HG03095 (cell line): ENCODE data around the gene SAMD5.

Source experiments
- ATAC-seq: cut with Tn5 transposase; IDR thresholded peaks from one replicate; pipeline ENCODE4 v1.9.1; 2021; ENCODE audit warnings: moderate library complexity; ENCODE audit not compliant: unreplicated experiment

The SAMD5 gene

DNA sequence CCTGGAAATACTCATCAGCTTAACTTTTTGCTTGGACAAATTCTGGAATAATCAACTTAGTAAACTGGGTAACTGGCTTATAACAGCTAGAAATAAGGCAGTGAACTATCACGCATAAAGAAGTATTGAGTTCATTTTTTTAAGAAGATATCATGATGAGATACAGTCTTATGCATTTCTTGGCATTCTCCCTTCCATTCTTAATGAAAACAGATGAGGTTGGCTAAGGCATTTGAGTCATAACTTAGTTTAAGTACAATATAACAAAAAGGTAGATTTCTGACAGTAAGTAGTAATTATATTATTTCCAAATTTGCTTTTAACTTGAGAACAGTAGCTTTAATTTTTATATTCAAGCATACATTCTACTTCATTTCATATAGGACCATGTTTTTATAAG lies 56.1 kb downstream of the SAMD5 start:
- no peak for ATAC-seq

DNA sequence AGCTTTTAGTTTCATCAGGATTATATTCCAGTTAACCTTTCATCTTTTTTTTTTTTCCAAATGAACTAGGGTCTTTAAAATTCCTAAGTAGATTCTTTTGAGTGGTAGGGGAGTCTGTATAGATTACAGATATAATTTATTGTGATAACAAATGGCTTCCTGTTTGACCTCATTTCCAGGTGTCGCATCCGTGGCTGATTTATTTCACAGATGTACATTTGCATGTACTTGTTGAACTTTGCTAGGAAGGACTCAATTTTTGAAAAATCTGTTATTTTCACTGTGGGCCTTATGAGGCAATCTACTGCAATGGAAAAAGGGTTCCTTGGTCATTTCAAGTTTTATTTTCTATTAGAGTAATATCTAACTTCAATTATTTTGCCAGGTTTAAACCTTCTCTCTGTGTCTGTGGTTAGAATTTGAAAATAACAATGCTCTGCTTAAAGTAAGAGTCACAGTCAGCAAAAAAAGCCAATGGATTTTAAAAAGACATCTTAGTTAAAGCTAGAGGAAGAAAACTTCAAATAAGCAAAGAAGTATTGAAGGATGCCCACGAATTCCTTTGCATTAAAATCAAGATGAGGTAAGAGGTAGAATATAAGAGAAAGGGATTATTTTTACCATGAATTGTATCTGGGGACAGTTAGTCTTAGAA lies 57.9 kb downstream of the SAMD5 start:
- ATAC-seq: no peak

DNA sequence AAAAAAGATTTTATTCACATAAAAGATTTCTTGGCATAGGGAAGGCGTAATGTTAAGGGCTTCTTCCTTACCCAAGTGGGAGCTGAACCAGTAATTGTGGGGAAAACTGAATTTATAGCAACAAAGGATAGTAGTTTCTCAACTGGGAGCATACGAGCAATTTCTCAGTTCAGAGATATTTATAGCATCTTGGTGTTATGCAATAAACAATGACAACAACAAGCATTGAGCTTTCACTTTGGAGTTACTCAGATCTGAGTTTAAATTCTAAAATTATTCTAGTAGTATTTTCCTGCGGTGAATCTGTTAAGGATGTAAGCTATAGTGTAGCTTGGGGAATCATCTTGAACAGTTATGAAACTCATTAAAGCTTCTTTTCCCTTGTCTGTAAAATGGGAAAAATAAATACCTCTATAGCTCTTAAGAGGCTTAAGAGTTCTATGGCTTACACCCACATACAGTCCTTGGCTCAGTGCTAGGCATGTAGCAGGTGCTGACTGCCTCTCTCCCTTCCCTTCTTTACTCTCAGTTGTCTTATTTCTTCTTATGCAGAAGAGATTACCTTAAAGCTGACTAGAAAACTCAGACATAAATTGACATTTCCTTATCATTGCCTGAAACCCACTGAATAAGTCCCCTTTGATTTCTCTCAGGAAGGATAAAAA lies 58.8 kb downstream of the SAMD5 start:
- ATAC-seq: no peak

DNA sequence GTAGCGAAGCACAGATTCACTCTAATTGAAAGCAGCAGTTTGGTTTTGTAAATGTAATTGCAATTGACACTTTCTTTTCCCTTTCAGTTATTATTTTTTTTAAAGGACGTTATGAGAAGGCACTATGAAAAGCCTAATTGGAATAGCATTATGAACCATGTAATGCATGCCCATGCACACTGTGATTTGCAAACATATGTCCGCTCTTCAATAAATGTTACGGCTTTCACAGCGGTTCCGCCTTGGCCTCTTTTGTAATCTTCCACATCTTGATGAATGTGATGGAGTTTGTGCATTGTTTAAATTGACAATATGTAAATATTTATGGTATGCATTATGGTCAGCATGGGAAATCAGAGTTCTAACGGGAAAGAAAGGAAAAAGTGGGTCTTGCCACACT lies 61.3 kb downstream of the SAMD5 start:
- ATAC-seq: no peak

DNA sequence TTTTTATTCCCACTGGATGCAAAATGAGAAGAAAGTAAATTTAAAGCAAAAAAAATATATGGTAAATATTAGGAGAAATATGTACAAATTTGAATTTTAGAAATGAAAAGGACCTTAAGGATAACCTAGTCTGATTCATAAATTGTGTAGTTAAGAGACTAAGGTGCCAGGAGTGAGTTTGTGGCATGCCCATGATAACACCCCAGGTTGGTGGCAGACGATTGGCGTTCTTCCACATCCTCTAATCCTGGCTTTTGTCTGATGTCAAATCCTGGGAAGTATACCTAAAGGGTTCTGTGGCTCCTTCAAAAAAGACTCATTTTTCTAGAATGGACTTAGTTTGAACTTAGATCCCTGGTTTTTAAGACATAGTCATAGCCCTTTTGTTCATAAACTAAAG lies 62.2 kb downstream of the SAMD5 start:
- ATAC-seq: no peak

DNA sequence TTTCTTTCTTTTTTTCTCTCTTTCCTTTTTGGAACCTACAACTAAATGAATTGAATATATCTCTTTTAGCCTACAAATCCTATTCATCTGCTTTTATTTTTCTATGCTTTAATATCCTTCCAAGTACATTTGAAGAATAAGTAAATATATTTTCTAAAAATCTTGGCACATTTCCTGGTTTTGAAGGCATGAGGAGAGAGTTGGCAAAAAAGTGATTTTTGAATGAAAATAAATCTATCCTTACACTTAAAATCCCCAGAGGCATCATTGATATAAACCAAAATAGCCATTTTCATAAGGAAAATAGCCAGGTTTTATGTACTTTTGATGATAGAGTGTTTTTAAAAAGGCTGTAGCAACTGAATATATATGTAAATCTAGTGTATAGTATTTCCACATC lies 69.0 kb downstream of the SAMD5 start:
- no peak for ATAC-seq

DNA sequence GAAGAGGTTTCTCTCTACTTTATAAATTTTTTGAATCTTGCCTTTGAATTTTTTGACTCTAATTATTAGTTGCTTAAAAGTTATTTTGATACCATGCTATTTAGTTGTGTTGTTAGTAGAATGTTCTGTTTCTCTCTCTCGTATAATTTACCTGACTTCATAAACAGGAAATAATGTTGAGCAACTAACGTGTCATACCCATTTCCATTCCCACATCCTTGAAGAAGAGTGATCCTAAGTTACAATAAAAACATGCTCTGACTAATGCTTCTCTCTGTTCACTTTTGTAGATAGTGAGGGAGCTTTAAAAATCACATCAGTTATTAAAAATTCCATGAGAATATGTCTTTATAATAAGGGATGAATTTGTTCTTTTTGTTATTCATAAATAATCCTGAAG lies 69.7 kb downstream of the SAMD5 start:
- no peak for ATAC-seq

DNA sequence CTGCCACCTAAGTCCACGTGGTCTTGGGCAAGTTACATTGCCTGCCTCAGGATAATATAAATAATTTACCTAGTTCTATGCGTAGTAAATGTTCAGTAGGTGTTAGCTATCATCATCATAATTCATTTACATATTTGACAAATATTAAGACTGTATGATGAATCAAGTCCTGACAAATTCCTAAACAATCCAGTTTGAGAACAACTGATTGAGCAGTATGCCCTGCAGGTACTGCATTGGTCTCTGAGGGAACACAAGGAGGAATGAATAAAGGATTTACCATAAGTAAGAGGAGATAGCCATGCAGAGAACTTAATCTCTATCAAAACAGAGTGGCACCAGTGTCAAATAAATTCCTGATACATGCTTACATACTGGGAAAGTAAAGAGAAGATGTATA lies 70.4 kb downstream of the SAMD5 start:
- no peak for ATAC-seq

DNA sequence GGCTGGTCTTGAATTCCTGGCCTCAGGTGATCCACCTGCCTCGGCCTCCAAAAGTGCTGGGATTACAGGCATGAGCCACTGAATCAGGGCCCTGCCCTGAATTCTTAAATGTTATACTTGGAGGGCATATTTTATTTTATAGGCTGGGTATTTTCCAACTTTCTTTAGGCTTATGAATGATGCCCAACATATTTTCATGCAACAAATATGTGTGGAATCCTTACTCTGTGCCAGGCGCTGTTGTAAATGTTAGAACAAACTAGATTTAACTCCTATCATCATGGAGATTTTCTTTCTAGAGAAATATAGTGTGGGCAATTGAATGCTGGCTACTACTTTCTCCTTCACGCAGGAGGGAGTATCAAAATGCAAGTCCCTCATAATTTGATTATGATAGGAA lies 71.2 kb downstream of the SAMD5 start:
- no peak for ATAC-seq

DNA sequence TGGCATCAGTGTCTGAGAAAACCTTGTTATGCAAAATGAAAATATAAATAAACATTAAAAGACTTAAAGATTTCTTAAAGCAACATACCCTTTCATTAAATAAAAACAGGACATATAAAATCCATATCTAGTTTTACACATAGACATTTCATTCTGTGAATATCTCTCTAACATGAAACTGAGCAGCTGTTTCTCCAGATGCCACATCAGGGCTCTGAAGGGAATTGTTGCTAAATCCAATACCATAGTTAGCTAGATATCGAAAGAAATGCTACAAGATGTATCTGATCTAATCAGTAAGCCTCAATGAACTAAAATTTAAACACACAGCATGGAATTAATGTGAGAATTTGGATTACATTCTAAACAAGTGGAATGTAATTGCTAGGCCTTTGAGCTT lies 74.5 kb downstream of the SAMD5 start:
- ATAC-seq: no peak

DNA sequence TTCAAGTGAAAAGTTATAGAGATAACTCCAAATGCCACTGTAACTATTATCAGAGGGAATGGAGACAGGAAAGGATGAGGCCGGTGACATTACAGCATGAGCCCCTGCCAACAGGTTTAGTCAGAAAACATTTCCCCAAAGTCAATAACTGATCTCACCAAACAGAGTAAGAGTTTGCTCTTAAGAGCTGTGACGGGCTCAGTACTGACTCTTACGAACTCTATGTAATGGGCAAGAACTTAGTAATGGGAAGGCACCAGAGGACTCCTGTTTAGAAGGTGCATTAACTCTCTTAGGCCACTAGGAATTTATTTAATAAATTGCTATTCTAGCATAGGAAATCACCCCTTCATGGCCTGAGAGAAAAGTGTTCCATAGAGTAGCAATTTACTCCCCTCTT lies 76.8 kb downstream of the SAMD5 start:
- no peak for ATAC-seq

DNA sequence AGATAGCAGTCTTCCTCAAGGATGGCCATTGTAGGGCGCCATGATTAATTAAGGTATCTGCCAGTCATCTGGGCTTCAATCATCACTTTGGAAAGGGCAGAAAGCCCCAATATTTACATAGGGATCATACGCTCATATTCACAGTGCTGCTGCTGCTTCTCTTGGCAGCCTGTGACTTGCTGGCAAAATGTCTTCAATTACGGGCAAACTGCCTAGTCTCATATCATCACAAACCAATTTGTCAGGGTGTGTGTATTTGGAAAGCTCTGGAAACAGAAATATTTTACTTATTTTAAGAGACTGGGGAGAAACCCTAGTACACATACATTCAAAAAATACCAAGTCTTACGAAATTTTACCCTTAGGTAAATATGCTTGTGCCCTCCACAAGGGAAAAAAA lies 77.6 kb downstream of the SAMD5 start:
- no peak for ATAC-seq

DNA sequence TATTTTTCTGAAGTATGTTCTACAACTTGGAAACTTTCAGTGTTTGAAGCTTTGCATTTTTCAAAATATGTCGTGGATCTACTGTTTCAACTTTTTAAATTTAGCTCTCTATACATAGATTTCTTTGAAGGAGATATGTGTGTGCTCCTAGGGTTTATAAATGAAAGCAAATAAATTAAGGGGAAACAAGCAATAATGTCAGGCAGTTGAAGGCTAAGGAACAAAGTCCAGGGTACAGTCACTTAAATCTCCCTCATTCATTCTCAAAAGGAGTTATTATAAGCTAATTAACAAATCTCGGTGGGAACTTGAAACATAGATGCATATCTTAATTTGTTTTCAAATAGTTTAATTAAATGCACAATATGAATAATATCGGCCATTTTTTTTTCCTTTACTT lies 79.4 kb downstream of the SAMD5 start:
- ATAC-seq: no peak

DNA sequence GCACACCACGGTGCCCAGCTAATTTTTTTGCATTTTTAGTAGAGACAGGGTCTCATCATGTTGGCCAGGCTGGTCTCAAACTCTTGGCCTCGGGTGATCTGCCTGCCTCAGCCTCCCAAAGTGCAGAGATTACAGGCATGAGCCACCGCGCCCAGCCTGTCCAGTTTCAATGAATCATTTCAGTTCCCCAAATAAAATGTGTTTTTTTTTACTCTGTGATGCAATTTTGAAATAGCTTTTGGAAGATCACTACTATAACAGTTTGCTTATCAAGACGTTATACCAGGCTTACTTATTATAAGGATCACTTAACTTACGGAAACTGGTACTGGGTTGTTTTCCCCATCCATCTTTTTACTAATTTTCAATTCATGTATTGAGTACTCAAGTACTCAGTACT lies 80.0 kb downstream of the SAMD5 start:
- ATAC-seq: no peak

DNA sequence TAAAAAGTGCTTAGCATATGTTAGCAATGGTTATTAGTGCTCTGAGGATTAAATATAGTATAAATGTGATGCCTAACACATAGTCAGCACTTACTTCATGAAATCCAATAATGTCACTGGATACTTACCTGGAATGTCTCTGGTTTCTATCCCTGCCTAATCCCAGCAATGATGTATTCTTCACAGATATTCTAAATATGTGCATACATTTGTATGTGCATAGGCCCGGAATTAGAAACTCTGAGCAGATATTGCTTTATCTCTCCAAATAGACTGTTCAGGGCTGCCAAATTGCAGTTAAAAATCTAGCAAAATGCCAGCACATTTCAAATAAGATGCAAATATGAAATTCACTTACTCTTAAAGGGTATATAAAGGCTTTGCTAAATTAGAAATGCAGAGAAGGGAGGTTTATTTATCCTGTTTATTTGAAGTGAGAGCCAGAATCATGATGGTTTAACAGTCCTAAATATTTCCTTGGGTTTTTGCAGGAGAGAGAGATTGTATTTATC lies 81.3 kb downstream of the SAMD5 start:
- ATAC-seq: no peak

DNA sequence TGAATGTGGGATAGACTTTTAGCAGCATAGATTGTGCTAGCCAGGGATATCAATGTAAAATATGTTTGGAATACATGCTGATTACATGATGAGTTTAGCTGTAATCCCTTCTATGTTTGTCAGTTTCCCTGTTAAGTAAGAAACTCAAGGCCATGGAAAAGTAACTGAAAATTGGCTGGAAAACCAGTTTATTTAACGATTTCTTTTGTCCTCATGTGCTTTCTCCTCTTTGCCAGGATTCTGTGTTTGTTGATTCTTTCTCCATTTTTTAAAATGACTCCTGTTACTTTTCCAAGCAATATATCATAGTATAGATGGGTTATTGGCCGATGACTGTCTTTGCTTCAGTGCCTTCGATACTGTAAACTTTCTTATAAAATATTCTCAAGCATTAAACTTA lies 87.5 kb downstream of the SAMD5 start:
- no peak for ATAC-seq

DNA sequence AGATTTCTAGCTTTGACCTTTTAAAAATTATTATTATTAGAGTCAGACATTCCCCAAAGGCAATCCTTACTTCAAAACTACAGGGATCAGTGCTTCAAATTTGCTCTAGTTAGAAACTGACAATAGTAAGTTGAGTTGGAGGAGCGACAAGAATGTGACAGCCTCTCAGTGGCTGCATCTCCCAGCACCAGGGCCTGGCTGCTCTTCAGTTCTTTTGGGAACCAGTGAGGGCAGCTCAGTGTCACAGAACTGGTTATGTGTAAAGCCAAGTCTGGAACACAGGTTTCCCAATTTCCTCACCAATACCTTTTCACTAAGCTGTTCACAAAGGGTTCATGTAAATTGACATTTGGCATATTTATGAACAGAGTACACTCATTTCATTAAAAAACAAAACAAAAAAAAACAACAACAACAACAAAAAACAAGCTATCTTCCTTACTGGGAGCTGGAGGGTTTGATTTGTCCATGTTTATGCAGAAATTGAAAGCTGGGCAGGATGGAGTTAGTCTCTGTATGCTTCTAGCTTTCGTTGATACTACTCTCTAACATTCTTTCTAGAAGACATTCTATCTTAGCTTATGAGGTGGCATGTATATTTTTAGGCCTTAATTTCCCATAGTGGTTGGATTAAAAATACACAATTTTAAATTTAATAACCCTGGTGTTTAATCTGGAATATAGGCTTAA lies 95.0 kb downstream of the SAMD5 start:
- ATAC-seq: no peak

DNA sequence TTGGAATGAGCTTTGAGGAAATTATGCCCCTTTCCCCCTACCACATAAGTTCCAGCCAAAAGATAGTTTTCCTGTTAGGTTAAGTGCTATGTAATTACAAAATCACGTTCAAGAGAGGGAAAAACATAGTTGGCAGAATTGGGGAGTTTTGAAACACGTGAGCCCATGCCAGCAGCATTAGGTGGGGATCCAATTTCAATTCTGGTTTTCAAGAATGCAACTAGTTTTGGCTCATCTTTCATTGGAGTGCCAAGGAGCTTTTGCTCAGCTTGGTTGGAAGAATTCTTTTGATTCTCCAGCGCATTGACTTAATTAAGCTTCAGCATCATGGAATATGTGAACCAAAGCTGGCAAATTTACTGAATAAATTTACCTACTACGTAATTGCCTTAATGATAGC lies 95.9 kb downstream of the SAMD5 start:
- ATAC-seq: no peak

DNA sequence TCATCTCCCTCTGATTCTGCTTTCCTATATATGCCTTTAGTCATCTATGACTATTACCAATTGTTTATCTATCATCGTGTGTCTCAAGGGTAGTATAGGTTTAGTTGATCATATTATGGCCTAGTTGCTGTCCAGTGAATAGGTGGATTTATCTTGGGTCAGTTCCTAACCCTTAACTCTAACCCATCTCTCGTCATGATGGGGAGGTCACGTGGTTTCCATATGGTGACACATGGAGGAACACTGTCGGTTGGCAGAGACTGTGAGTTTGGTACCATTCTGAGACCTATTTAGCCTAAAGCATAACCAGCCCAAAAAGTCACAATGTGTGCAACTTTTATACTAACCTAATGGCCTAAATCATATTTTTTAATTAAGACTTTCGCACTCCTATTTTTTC lies 103.5 kb downstream of the SAMD5 start:
- ATAC-seq: no peak

DNA sequence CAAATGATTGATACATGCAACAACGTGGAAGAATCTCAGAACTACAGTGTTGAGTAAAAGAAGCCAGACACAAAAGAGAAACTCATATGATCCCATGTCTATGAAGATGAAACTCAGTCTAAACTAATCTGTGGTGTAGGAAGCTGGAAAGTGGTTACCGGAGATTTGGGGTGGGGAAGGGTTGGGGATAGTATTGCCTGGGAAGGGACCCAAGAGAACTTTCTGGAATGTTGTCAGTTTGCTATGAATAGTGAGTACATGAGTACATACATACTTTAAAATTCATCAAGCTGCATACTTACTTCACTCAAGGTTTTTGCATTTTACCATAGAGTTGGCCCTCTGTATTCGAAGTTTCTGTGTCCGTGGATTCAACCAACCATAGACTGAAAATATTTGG lies 106.0 kb downstream of the SAMD5 start:
- ATAC-seq: no peak

DNA sequence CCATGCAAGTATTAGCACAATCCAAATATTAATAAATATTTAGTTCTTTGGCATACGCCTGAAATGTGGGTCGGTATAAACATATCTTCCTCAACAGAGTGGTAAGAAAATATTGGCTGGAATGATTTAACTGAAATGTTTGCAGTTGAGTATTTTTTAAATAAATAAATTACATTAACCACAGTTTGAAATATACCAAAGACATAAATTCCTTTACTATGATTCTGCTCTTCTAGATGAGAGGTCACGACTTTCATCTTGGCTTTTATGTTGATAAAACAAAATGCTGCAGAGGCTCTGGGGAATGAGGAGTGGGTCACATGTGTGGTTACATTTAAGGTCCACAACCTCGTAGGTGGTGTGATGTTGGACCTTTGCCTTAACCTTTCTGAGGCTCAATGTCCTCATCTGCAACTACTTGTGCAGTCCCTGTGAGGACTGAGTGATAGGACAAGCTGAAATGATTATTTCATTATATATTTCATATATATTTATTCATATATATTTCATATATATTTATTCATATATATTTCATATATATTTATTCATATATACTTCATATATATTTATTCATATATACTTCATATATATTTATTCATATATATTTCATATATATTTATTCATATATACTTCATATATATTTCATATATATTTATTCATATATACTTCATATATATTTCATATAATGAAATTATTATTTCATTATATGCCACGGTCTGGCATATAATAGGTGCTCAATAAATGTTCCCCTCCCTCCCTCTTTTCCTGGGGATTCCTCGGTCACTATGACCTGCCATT lies 107.4 kb downstream of the SAMD5 start:
- ATAC-seq: no peak

DNA sequence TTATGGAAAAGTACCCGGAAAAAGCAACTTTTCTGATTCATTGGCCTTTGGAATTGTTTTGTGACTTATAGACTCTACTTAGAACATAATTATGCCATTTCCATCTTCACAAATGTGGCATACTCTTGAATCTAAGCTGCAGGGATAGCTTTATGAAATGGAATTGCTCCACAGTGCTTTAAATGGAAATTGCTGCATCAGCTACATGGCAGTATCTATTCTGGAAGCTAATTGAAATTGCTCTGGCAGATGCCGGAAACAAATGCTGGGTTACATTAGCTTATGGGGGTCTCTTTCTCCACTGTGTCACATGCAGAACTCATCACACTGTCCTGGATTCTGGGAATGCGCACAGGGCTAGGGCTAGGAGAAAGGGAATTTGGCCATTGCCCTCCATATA lies 108.9 kb downstream of the SAMD5 start:
- no peak for ATAC-seq
